Astrocyte of the spinal cord (primary cell): Measurements from ENCODE around the gene TTBK2.
A peak's percentile ranks its signal among the peaks of the same experiment; 100 is the strongest.

ENCODE experiments used
- DNase-seq: peaks from one replicate; pipeline ENCODE4 v3.0.0; 2011; ENCODE audit warnings: low read depth, low spot score
- H3K4me3 ChIP-seq: 2 replicates; pipeline ENCODE4 v1.5.1; 2011; ENCODE audit warnings: low read depth, mild to moderate bottlenecking, low read length, moderate library complexity
- CTCF ChIP-seq: IDR thresholded peaks from 2 replicates; pipeline ENCODE4 v1.5.1; 2012; ENCODE audit warnings: low read depth, mild to moderate bottlenecking, low read length, inconsistent platforms
- in situ Hi-C: cut with HindIII; loops from 2 replicates; pipeline ENCODE4 v1.10.0; 2017; ENCODE audit warnings: low sequenced_read_pairs

TTBK2 gene

GRCh38 chr15:42710662-42711061 lies 209.9 kb downstream of the TTBK2 start:
- no peak for DNase-seq
- no peak for TF ChIP-seq CTCF
- in situ Hi-C loops, result no loop called here
- H3K4me3 ChIP-seq, result no peak overlapping the region

- in situ Hi-C loops, result no loop called here
- no peak for DNase-seq
- no peak for TF ChIP-seq CTCF
Measured at GRCh38 chr15:42707873-42708544, 212.6 kb downstream of the TTBK2 start.

GRCh38 chr15:42707068-42707467 lies 213.5 kb downstream of the TTBK2 start:
- in situ Hi-C loops, result no loop called here
- peak; percentile 48 for DNase-seq
- no peak overlapping the region for H3K4me3 ChIP-seq
- TF ChIP-seq CTCF, result no peak

More at GRCh38 chr15:42707873-42708544, 212.6 kb downstream of the TTBK2 start:
- H3K4me3 ChIP-seq, result no peak overlapping the region

GRCh38 chr15:42705336-42705735 lies 215.2 kb downstream of the TTBK2 start:
- no peak for DNase-seq
- TF ChIP-seq CTCF, result no peak
- in situ Hi-C loops, result no loop called here
- H3K4me3 ChIP-seq, result no peak overlapping the region

GRCh38 chr15:42704492-42704926 lies 216.1 kb downstream of the TTBK2 start:
- peak; percentile 60 for DNase-seq

GRCh38 chr15:42696626-42697025 lies 224.0 kb downstream of the TTBK2 start:
- DNase-seq, result no peak
- in situ Hi-C loops, result no loop called here
- H3K4me3 ChIP-seq, result no peak overlapping the region
- TF ChIP-seq CTCF, result no peak

More at GRCh38 chr15:42704492-42704926, 216.1 kb downstream of the TTBK2 start:
- no peak overlapping the region for H3K4me3 ChIP-seq
- TF ChIP-seq CTCF, result peak; percentile 92
- in situ Hi-C loops, result no loop called here
